Peyer's patch (tissue), 4 donors: Measurements from ENCODE around the gene TRAF2. TPM values are rescaled to one million over a fixed set of nuclear protein-coding genes. Genes with fewer than 3 reads are reported as not detected.

Source experiments
- DNase-seq, 3 donors: peaks; one replicate each; pipeline ENCODE4 v3.0.0-alpha.2; 2017 to 2019
- H3K27ac ChIP-seq, 4 donors: fragments of 200-600 bp; sonication (generic); one replicate each; pipeline ENCODE4 v1.5.1; 2016 to 2019
- H3K27me3 ChIP-seq, 2 donors: fragments of 200-600 bp; sonication (generic); one replicate each; pipeline ENCODE4 v1.5.1; 2019
- H3K36me3 ChIP-seq, 3 donors: fragments of 200-600 bp; sonication (generic); one replicate each; pipeline ENCODE4 v1.5.1; 2016 to 2019
- H3K4me1 ChIP-seq, 4 donors: fragments of 200-600 bp; sonication (generic); one replicate each; pipeline ENCODE4 v1.5.1; 2016 to 2019
- H3K4me3 ChIP-seq, 4 donors: fragments of 200-600 bp; sonication (generic); 1 replicate in 3 of 4; 2 replicates in 1 of 4; pipeline ENCODE4 v1.5.1; 2016 to 2019; ENCODE audit warnings: mild to moderate bottlenecking in 1 of 4
- H3K9me3 ChIP-seq, 4 donors: fragments of 200-600 bp; sonication (generic); one replicate each; pipeline ENCODE4 v1.5.1; 2016 to 2019; ENCODE audit warnings: mild to moderate bottlenecking in 1 of 4
- CTCF ChIP-seq, 6 experiments: fragments of 450-650 bp in 4 of 6; fragments of 200-600 bp in 2 of 6; sonication (generic) in 1 of 6; IDR thresholded peaks; one replicate each; pipeline ENCODE4 v1.5.1; 2017 to 2019; ENCODE audit warnings: antibody characterized with exemption in 6 of 6, mild to moderate bottlenecking in 3 of 6, moderate library complexity in 1 of 6
- POLR2A ChIP-seq, 2 donors: fragments of 450-650 bp; IDR thresholded peaks; one replicate each; pipeline ENCODE4 v1.5.1; 2017; ENCODE audit warnings: antibody characterized with exemption in 2 of 2, mild to moderate bottlenecking in 2 of 2, moderate library complexity in 2 of 2
- total RNA-seq, 4 donors: library from RNA; depleted of rRNA; stranded (reverse); fragments of >200 nt; gene quantifications; one replicate each; pipeline ENCODE4 v1.1.0, GENCODE V29; 2016

TRAF2 gene
- total RNA-seq, 4 donors from 2014 or later, result 17.5 to 75.1 (median 22.2) TPM

GRCh38 chr9:136847088-136847825 is 39.1 kb upstream of the TRAF2 start:
- Histone ChIP-seq H3K4me1 (peaks cover 19 to 61% (median 39%) of the 10 kb centered on the region in 4 donors), H3K36me3 (peaks cover 0 to 11% (median 0%) of the 10 kb centered on the region in 3 donors), H3K27ac (peak overlapping the region; percentile 85 to 97 (median 92)), H3K27me3 (peaks cover 0 to 16% of the 10 kb centered on the region in 2 donors), H3K4me3 (peak overlapping the region; percentile 73 to 84 (median 78)), H3K9me3 (no peaks in the 10 kb centered on the region)
- DNase-seq, result peak; percentile 23 to 83 (median 78)
- TF ChIP-seq POLR2A (IDR thresholded peaks at IDR 0.05), result no peak
- no peak for TF ChIP-seq CTCF (IDR thresholded peaks at IDR 0.05)

- Histone ChIP-seq H3K27ac (peak overlapping the region; percentile 85 to 97 (median 92)), H3K4me3 (peak overlapping the region; percentile 73 to 84 (median 78)), H3K4me1 (peaks cover 19 to 59% (median 36%) of the 10 kb centered on the region in 4 donors), H3K27me3 (peaks cover 0 to 16% of the 10 kb centered on the region in 2 donors), H3K36me3 (peaks cover 0 to 11% (median 0%) of the 10 kb centered on the region in 3 donors), H3K9me3 (no peaks in the 10 kb centered on the region)
- TF ChIP-seq POLR2A (IDR thresholded peaks at IDR 0.05) (peak; percentile 86 to 95), CTCF (IDR thresholded peaks at IDR 0.05) (peak in 2 of 6 experiments; percentile 8 to 21)
- peak; percentile 78 to 96 (median 95) for DNase-seq
These were observed 38.4 kb upstream of the TRAF2 start for GRCh38 chr9:136847826-136848392.

- H3K36me3 ChIP-seq, result peaks cover 0 to 11% (median 0%) of the 10 kb centered on the region in 3 donors
- H3K4me1 ChIP-seq, result peaks cover 14 to 53% (median 30%) of the 10 kb centered on the region in 4 donors
- DNase-seq, result peak; percentile 27 to 75 (median 67)
- H3K27ac ChIP-seq, result peak overlapping the region; percentile 85 to 97 (median 92)
- peak overlapping the region; percentile 73 to 84 (median 78) for H3K4me3 ChIP-seq
- H3K27me3 ChIP-seq, result peaks cover 0 to 16% of the 10 kb centered on the region in 2 donors
- TF ChIP-seq POLR2A (IDR thresholded peaks at IDR 0.05) (no peak), CTCF (IDR thresholded peaks at IDR 0.05) (peak in 1 of 6 experiments; percentile 7)
- H3K9me3 ChIP-seq, result no peaks in the 10 kb centered on the region
These were observed 37.8 kb upstream of the TRAF2 start for GRCh38 chr9:136848393-136849037.

GRCh38 chr9:136849038-136849959 is 37.0 kb upstream of the TRAF2 start, which contains the start of gene PHPT1:
PHPT1 (plus strand) TSS chr9:136849409; CDS start chr9:136849431, 22 bp downstream.
- peak; percentile 98 to 99 (median 98) for DNase-seq
- Histone ChIP-seq H3K4me3 (peak within 1 kb of the TSS; percentile 73 to 84 (median 78)), H3K27ac (peak within 1 kb of the TSS; percentile 85 to 97 (median 92)), H3K36me3 (peaks cover 0 to 11% (median 0%) of the 10 kb centered on the region in 3 donors), H3K9me3 (no peaks in the 10 kb centered on the region), H3K4me1 (peaks cover 9 to 45% (median 23%) of the 10 kb centered on the region in 4 donors), H3K27me3 (peaks cover 0 to 16% of the 10 kb centered on the region in 2 donors)
- TF ChIP-seq CTCF (IDR thresholded peaks at IDR 0.05) (peak in 1 of 6 experiments; percentile 35), POLR2A (IDR thresholded peaks at IDR 0.05) (peak in 1 of 2 donors; percentile 78)
